Progenitor cell of endocrine pancreas (in vitro differentiated cells): ENCODE data around the gene COX8A. TPM values are rescaled to one million over a fixed set of nuclear protein-coding genes. Genes with fewer than 3 reads are reported as not detected.
A peak's percentile ranks its signal among the peaks of the same experiment; 100 is the strongest.

Experiments
- DNase-seq: peaks from one replicate; pipeline ENCODE4 v3.0.0; 2021; ENCODE audit warnings: low spot score; ENCODE audit not compliant: unreplicated experiment
- H3K27ac Mint-ChIP-seq: 2 replicates; pipeline ENCODE4 v1.8.0; 2021; ENCODE audit warnings: mild to moderate bottlenecking, moderate library complexity, mixed read lengths
- H3K27me3 Mint-ChIP-seq: 2 replicates; pipeline ENCODE4 v1.8.0; 2021; ENCODE audit warnings: mixed read lengths
- H3K36me3 Mint-ChIP-seq: 2 replicates; pipeline ENCODE4 v1.8.0; 2022; ENCODE audit warnings: mixed read lengths; ENCODE audit not compliant: insufficient read depth
- H3K4me1 Mint-ChIP-seq: 2 replicates; pipeline ENCODE4 v1.8.0; 2021; ENCODE audit warnings: low read depth, mixed read lengths
- H3K4me3 Mint-ChIP-seq: 2 replicates; pipeline ENCODE4 v1.8.0; 2021; ENCODE audit warnings: low read depth, mild to moderate bottlenecking, moderate library complexity, mixed read lengths
- H3K9me3 Mint-ChIP-seq: 2 replicates; pipeline ENCODE4 v1.8.0; 2021; ENCODE audit warnings: low read depth, mixed read lengths
- CTCF ChIP-seq: fragments of 200-600 bp; sonication (generic); IDR thresholded peaks from one replicate; pipeline ENCODE4 v1.5.0; 2021; ENCODE audit warnings: antibody characterized with exemption, mild to moderate bottlenecking; ENCODE audit not compliant: unreplicated experiment
- total RNA-seq: library from RNA; stranded (reverse); gene quantifications from 2 replicates; pipeline ENCODE4 v1.2.1, GENCODE V29; 2021

COX8A gene
- total RNA-seq, 1 donor from 2014 or later = 221 TPM

DNA sequence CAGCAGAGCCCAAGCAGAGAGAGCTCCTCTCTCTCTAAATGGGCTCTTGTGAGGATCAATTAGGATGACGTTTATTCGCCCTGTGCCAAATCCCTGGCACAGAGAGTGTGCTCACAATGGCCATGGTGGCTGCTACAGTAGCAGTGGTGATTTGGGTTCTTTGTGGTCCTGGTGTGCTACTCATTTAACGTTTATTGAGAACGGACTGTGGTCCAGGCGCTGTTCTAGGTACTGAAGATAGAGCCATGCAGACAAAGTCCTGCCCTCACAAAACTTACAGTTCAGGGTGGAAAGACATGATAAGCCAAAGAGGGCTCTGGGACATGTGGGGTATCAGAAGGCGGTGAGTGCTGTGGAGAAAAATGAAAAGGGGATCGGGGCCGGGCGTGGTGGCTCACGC, 17.1 kb downstream of the COX8A start:
- H3K36me3 Mint-ChIP-seq = peaks cover 30% of the 10 kb centered on the region
- H3K4me1 Mint-ChIP-seq = peaks cover 8% of the 10 kb centered on the region
- no peak overlapping the region for H3K27ac Mint-ChIP-seq
- TF ChIP-seq CTCF = no peak
- H3K27me3 Mint-ChIP-seq = no peaks in the 10 kb centered on the region
- DNase-seq = no peak
- H3K9me3 Mint-ChIP-seq = no peaks in the 10 kb centered on the region
- H3K4me3 Mint-ChIP-seq = no peak overlapping the region

DNA sequence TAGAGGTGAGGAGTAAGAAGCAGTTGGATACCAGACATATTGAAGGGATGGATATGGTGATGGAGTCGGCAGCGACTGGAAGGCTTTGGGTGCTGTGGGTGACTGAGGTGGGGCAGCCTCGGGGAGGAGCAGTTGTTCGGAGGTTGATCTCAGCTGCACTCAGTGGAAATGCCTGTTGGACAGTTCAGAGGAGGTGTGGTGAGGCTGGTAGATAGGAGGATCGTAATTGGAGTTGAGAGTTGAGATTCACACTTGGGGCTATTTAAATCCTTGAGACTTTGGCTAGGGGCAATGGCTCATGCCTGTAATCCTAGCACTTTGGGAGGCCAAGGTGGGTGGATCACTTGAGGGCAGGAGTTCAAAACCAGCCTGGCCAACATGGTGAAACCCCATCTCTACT, 18.7 kb downstream of the COX8A start:
- Mint-ChIP-seq H3K9me3 (no peaks in the 10 kb centered on the region), H3K27me3 (peaks cover under 1% of the 10 kb centered on the region), H3K27ac (no peak overlapping the region), H3K4me1 (no peaks in the 10 kb centered on the region), H3K4me3 (no peak overlapping the region), H3K36me3 (peaks cover 39% of the 10 kb centered on the region)
- no peak for DNase-seq
- TF ChIP-seq CTCF = no peak

DNA sequence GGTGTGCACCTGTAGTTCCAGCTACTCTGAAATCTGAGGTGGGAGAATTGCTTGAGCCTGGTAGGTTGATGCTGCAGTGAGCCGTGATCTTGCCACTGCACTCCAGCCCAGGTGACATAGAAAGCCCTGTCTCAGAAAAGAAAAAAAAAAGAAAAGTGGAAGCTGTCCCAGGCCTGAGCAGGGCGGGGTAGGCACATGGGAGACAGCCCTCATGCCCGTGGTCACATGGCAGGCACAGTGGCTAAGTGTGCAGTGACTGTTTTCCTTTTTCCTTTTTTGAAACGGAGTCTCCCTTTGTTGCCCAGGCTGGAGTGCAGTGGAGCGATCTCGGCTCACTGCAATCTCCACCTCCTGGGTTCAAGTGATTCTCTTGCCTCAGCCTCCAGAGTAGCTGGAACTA, 19.6 kb downstream of the COX8A start:
- Mint-ChIP-seq H3K4me3 (no peak overlapping the region), H3K9me3 (no peaks in the 10 kb centered on the region), H3K27me3 (peaks cover 4% of the 10 kb centered on the region), H3K36me3 (peaks cover 37% of the 10 kb centered on the region), H3K4me1 (peaks cover 1% of the 10 kb centered on the region), H3K27ac (no peak overlapping the region)
- no peak for TF ChIP-seq CTCF
- no peak for DNase-seq

DNA sequence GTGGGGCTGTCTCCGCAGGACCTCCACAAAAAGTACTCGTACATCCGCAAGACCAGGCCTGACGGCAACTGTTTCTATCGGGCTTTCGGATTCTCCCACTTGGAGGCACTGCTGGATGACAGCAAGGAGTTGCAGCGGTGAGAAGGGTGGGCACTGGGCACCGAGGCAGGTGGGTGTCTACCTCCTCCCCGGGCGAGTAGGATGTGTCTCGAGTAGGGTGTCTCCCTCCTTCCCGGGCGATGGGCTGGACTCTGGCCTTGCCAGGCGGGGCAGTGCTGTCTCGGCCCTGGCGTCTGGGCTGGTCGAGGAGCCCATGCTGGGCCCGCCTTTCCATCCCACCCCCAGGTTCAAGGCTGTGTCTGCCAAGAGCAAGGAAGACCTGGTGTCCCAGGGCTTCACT, 22.1 kb downstream of the COX8A start:
- H3K36me3 Mint-ChIP-seq = peaks cover 27% of the 10 kb centered on the region
- H3K4me1 Mint-ChIP-seq = peaks cover 1% of the 10 kb centered on the region
- H3K4me3 Mint-ChIP-seq = no peak overlapping the region
- no peak overlapping the region for H3K27ac Mint-ChIP-seq
- peaks cover 10% of the 10 kb centered on the region for H3K27me3 Mint-ChIP-seq
- TF ChIP-seq CTCF = no peak
- no peaks in the 10 kb centered on the region for H3K9me3 Mint-ChIP-seq
- DNase-seq = peak; percentile 10

DNA sequence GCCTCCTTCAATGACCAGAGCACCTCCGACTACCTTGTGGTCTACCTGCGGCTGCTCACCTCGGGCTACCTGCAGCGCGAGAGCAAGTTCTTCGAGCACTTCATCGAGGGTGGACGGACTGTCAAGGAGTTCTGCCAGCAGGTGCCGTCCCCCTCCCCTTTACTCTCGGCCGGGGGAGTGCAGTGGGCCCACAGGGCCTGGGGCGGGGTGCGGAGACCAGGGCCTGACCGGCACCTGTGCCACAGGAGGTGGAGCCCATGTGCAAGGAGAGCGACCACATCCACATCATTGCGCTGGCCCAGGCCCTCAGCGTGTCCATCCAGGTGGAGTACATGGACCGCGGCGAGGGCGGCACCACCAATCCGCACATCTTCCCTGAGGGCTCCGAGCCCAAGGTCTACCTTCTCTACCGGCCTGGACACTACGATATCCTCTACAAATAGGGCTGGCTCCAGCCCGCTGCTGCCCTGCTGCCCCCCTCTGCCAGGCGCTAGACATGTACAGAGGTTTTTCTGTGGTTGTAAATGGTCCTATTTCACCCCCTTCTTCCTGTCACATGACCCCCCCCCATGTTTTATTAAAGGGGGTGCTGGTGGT, 22.8 kb downstream of the COX8A start:
- H3K27ac Mint-ChIP-seq = no peak overlapping the region
- DNase-seq = no peak
- H3K4me3 Mint-ChIP-seq = no peak overlapping the region
- TF ChIP-seq CTCF = no peak
- H3K36me3 Mint-ChIP-seq = peaks cover 23% of the 10 kb centered on the region
- H3K4me1 Mint-ChIP-seq = peaks cover 1% of the 10 kb centered on the region
- H3K27me3 Mint-ChIP-seq = peaks cover 16% of the 10 kb centered on the region
- no peaks in the 10 kb centered on the region for H3K9me3 Mint-ChIP-seq
